Amniotic epithelial cell (primary cell): ENCODE data around the gene NKAIN2.
"Not testable (repeated sequence)": the region's sequence is repeated elsewhere in the genome, so short reads cannot be mapped to it uniquely, and the experiment has no call there.

Source experiments
- DNase-seq: peaks from one replicate; pipeline ENCODE4 v3.0.0-alpha.2; 2010; ENCODE audit warnings: low read depth

Gene NKAIN2

GRCh38 chr6:124339610-124340334, 536.1 kb downstream of the NKAIN2 start:
- DNase-seq = no peak

GRCh38 chr6:124348339-124348738, 544.7 kb downstream of the NKAIN2 start:
- not testable (repeated sequence) for DNase-seq

GRCh38 chr6:124355146-124355545, 551.5 kb downstream of the NKAIN2 start:
- no peak for DNase-seq

DNA sequence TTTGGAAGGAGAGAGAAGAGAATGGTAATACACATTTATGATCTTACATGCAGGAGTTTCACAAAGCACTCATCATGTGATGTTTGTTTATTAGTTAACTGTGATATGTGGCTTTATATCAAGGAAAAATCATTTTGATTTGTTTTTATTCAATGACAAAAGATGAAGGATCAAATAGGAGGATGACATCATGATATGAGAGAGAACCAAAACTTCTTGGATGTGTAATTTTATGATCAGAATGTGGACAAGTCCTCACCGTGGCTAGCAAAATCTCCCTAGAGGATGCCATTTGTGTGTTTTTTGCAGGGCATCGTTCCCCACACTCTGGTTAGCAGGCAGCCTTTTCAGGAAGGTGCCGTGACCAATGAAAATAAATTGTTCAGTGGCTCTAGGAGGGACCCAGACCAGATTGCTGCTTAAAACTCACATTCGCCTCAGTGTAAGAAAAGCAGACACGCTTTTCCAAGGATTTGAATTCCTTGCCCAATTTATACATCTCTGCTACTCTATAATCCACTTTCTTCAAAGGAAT, 552.7 kb downstream of the NKAIN2 start:
- no peak for DNase-seq

DNA sequence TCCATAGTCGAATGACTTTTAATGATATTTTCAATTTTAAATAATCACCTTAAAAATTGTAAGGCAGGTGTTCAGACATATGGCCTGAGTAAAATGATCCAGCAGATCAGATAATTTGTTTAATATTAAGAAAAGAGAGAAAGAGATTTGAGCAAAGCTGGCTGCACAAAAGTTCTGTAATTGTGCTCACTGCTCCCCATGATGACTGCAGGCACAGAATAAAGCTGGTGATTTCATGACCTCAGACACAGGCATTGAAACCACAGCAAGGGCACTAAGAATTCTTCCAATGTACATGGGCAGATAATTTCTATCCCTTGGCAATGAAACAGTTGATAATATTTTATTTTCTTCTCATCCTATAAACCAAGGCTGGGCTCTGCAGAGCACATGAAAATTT, 553.1 kb downstream of the NKAIN2 start:
- no peak for DNase-seq

GRCh38 chr6:124368131-124368530, 564.5 kb downstream of the NKAIN2 start:
- DNase-seq = peak; percentile 40

- peak; percentile 59 for DNase-seq
Measured at GRCh38 chr6:124371974-124372475, 568.4 kb downstream of the NKAIN2 start.

DNA sequence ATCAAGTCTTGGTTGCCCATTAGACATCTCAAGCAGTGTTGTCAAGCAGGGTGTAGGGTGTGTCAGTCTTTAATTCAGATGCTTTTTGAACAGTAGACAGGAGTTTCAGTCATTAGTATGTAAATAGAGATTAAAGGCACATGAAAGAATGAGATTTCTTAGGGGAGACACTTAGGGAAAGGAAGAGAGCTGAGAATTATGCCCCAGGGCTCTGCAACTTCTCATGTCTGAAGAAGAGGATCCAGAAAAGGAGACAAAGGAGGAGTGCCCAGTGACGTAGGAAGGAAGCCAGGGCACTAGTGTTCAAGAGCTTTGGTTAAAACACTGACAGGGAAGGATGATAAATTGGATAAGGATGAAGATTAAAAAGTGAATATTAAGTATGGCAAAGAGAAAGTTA, 569.7 kb downstream of the NKAIN2 start:
- DNase-seq = no peak

- DNase-seq = peak; percentile 26
Measured at GRCh38 chr6:124389127-124389526, 585.5 kb downstream of the NKAIN2 start.

- DNase-seq = peak; percentile 11
Measured at GRCh38 chr6:124393536-124393935, 589.9 kb downstream of the NKAIN2 start.

DNA sequence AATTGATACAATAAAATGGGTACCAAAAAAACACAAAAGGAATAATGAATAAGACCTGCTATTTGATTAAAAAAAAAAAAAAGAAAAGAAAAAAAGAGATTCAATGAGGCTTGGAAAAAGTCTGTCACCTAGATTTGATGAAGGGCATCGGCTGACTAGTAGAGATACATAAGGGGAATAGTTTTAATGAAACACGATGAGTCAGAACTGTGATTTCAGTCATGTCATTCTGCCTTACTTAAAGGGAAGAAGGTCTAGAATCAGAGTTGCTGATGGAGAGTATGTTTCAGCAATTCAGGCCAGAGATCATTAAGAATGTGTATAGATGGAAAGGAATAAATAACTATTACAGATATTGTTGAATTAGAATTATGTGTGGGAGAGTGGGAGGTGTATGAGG, 592.7 kb downstream of the NKAIN2 start:
- DNase-seq = no peak

GRCh38 chr6:124400261-124400999, 596.8 kb downstream of the NKAIN2 start:
- peak; percentile 6 for DNase-seq

GRCh38 chr6:124410425-124410824, 606.8 kb downstream of the NKAIN2 start:
- DNase-seq = not testable (repeated sequence)

DNA sequence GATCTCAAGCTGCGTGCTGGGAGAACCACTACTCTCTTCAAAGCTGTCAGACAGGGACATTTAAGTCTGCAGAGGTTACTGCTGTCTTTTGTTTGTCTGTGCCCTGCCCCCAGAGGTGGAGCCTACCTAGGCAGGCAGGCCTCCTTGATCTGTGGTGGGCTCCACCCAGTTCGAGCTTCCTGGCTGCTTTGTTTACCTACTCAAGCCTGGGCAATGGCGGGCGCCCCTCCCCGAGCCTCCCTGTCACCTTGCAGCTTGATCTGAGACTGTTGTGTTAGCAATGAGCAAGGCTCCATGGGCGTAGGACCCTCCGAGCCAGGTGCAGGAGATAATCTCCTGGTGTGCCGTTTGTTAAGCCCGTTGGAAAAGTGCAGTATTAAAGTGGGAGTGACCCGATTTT, 609.0 kb downstream of the NKAIN2 start:
- not testable (repeated sequence) for DNase-seq

DNA sequence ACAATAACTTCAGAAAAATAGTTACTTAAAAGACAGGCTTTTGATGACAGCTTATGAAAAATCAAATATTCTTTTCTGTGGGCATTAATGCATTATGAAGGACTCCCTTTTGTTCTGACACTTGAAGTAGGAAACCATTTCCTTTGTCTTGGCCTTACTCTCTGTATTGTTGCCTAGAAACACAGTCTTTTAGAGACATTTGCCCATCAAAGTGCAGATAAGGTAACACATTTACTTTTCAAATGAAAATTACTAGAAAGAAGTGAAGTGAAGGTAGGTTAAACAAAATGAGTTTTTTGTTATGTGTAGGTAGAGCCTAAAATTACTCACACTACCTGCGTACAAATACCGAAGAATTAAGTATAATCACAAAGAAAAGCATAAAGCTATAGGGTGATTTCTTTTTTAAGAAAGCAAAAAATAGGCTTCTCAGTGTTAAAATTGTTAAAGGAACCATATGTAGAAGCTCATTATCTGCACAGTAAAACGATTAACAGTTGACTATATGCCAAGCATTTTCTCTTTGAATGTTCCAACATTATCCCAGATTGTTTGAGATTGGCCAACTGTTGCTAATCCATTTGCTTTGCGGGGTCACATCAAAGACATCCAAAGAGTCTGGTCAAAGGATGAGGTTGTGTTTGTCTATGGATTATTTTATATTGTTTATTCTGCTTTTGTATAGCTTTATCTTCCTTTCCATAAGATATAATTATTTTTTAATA, 616.6 kb downstream of the NKAIN2 start:
- no peak for DNase-seq

DNA sequence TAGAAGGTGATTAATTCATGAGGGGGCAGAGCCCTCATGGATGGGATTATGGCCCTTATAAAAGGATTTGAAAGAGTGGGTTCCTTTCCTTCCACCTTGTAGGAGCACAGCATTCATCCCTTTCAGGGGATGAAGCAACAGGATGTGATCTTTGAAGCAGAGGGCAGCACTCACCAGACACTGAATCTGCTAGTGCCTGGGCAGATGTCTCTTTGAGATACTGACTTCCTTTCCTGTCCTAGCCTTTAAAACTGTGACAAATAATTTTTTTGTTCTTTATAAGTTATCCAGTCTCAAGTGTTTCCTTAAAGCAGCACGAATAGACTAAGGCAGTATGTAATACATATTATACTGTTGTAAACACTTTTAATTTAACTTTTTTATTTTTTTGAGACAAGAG, 620.0 kb downstream of the NKAIN2 start:
- no peak for DNase-seq

GRCh38 chr6:124430740-124431318, 627.2 kb downstream of the NKAIN2 start:
- DNase-seq = peak; percentile 8

DNA sequence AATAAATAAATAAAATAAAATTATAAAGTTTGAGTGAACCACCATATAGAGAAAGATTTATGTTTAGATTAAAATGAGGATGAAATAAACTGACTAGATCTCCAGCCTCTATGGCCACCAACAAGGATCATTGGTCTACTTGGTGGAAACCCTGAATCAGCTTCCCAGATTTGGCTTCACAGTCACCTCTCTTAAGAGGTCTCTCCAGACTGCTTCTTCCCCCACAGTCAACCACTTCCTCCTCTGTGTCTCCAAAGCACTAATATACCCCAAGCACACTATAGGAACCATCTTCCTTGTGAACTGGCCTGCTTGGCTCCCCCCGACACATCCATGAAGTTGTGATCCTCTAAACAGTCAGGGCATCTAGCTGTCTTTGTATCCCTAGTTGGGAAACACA, 629.0 kb downstream of the NKAIN2 start:
- DNase-seq = no peak

DNA sequence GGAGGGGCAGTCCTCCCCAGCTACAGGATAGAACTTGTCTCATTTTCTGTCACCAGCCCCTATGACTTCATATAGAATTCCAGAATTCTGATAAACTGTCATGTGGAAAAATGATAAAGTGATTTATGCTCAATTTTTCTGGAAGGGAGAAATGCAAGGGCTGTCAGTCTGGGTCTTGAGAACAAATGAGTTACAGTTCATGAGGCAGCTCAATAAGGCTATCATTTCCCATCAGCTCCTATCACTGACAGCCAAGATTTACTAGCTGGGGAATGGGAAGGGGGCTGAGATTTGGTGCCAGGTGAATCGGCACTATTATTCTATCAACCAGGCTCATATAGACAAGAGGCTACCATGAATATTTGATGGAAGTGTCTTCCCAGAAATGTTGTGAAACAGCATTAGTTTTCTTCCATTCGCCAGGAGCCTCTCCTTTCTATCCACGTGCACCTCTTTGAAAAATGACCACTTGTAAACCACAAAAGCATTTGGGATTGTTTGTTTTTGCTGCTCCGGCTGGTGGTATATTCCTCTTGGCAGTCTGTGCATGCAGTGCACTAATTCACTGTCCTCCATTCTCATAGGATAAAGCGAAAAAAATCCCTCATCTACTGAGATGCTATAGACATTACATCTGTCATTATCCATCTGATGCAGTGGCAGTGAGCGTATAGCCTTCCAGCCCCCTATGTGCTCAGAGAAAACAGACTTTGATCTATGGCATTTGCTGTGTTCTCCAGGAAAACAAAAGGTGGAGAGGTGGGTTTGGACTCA, 629.9 kb downstream of the NKAIN2 start:
- peak; percentile 37 for DNase-seq

GRCh38 chr6:124434421-124434820, 630.8 kb downstream of the NKAIN2 start:
- DNase-seq = peak; percentile 75

GRCh38 chr6:124436803-124437202, 633.1 kb downstream of the NKAIN2 start:
- no peak for DNase-seq
